ENCODE measurements around the gene AQP2.

AQP2 gene

DNA sequence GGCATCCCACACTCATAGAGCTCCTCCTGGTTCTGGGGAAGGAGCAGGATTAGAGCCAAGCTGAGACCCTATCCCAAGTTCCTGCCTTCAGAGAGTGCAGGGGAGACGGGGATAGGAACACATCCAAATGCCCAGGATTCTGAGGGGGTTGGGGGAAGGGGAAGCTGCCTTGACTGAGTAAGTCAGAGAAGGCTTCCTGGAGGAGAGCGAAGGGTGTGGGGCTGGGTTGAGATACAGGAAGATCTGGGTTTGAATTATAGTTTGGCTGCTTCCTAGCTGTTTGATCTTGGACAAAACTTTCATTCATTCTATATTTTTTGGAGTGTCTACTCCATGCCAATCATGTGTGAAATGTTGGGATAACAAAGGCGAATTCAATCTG lies 8.0 kb upstream of the AQP2 start:
- no peak for DNase-seq

DNA sequence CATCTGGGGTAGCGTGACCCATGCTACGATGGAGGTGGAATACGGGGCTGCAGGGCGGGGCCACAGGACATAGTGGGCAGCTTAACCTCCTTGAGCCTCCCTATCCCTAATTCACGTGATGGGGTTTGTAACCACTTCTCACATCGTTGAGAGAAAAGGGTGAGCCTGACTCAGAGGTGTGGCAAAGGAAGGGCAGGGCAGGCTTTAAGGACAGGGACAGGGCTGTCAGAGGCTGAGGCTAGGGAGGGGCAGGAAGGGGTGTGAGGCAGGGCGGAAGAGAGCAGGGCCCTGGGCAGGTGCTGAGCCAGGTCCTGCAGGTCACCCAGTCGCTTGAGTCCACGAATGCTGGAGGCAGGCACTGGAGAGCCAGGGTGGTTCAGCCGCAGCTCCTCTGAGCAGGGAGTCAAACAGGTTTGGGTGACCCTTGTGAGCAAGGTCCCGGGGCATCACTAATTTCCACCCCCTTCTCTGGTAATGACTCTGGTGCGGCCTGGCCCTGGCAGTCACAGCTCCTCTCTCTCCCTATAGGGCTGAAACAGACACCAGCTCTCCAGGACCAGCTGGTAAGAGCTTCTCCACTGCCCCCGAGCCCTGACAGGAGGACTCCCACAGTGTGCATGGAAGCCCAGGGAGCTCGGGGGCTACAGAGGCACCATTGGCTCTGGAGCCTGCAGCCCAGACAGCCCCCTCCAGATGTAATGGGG lies 7.5 kb upstream of the AQP2 start:
- DNase-seq: no peak

DNA sequence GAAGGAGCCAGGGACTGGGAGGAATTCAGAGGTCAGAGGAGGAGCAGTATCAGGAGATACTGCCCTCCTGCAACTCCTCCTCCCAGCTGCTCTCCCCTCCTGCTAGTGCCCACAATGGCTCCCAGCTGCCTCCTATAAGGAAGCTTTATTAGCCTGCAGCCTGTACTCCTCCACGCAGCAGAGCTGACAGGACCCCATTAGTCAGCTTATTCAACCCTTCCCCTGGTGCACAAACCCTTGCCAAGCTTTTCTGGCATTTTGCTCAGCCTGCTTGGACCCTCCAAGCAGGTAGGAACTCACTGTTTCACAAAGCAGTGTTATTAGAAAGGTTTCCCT lies 6.9 kb upstream of the AQP2 start:
- DNase-seq: no peak

DNA sequence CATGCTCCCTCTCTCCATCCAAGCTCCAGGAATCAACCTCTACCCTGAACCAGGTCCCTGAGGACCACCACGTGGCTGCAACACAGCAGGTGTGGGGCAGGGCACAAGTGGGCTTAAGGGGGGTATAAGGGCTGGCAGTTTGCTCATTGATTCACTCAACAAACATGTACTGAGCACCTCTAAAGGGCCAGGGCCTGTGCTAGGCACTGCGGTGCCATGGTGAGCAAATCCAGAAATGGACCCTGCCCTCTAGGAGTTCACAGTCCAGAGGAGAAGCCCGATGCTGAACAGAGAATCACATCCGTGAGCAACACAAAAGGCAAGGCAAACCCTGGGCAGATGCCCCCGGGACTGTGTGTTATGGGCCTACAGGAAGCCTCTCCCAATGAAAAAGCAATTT lies 6.5 kb upstream of the AQP2 start:
- DNase-seq: no peak

DNA sequence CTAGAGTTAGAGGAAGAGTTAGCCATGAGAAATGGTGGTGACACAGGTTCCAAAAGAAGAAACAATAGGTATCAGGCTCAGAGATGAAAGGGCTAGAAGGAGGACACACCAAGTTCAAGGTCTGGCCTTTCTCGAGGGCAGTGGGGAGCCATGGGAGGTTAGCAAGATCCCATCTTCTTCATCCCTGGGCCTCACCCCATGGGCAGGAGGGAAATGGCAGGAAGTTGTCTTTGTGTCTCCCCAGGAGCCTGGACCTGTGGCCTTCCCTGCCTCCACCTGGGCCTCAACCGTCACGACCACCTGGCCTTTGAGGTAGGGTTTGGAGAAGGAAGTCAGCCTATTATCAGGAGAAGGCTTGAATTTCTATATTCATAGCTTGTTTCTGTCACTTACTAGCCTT lies 5.8 kb upstream of the AQP2 start:
- no peak for DNase-seq

DNA sequence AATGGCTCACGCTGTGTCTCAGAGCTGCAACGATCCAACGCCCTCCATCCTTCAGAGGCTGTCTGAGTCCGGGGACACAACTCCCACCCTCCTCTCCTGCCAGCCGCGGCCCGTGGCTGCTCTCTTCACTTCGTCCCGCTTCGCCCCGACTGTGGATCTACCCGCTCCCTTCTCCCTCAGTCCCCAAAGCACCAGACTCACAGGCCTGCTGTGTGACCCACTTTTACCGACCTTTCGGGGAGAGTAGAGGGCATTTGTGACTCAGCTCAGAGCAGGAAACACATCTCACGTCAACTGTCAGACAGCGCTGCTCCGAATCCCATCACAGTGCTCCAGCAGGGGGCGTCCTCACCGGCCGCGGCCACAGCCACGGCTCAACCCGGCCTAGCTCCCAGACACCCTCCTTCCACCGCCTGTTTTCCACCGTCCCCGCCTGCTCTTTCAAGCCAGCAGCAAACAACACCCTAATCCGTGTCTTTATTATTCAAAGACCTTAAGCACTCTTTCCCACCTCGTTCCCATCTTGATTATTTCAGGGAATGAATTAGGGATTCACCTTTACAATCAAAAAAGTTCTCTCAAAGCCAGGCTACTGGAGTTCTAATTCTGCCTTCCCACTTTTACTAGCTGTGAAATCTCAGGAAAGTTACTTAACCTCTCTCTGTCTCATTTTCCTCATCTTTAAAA lies 5.0 kb upstream of the AQP2 start:
- DNase-seq: no peak

DNA sequence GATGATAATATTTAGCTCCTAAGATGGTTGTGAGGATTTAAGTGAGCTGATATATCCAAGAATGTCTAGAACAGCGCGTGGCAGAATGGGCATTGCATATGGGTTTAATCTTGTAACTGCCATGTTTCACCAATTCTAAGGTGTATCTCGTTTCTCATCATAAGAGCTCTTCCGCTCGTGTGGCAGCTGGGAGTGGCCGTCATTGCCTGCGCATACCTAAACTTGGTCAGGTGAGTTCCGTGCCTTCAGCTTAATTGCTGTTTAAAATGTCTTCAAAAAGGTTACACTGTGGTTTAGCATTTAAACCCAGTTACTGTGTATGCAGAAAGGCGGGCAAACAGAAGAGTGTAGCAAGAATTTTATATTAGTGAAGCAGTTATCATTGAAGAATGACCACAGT lies 4.5 kb upstream of the AQP2 start:
- no peak for DNase-seq

DNA sequence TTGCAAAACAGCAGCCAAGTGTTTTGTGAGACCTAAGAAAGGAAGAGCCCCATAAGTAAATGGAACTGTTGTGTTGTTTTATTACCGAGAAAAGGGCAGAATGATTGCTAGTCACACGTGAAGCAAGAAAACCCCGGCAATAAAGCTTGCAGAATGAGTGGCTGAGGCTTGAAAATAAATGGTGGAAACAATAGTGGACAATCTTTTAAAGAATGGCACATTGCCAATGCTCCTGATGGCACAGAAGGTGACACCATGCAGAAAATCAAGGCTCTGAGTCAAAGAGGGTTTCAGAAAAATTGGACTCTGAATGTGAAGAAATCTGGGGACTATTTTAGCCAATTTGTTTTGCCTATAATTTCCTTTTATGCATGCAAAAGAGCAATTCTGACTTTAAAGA lies 4.0 kb upstream of the AQP2 start:
- DNase-seq: no peak

DNA sequence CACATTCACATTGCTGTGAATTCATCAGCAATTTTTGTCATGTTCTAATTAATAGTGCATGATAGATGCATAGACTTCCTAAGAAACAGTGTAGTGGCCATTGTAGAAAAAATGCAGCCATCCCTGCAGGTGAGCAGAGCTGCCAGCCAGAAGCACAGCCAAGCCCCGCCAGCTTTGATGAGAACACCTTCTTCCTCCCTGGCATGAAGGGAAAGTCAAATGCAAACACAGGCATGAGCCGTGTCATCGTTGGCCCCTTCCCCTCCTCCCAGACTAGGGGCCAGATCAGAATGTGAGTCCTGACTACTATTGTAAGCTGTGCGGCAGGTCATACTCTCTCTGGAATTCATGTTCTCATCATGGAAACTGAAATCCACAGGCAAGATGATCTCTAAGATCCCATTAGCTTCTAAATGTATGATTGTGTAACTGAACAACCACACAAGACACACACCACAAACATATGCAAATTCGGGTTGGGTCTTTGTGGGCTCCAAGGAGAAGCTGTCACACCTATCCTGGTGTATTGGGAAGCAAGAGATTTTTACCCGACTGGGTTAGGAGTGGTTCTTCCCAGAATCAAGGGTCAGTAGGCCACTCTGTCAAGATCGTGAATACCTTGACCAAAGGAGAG lies 2.8 kb upstream of the AQP2 start:
- DNase-seq: no peak

DNA sequence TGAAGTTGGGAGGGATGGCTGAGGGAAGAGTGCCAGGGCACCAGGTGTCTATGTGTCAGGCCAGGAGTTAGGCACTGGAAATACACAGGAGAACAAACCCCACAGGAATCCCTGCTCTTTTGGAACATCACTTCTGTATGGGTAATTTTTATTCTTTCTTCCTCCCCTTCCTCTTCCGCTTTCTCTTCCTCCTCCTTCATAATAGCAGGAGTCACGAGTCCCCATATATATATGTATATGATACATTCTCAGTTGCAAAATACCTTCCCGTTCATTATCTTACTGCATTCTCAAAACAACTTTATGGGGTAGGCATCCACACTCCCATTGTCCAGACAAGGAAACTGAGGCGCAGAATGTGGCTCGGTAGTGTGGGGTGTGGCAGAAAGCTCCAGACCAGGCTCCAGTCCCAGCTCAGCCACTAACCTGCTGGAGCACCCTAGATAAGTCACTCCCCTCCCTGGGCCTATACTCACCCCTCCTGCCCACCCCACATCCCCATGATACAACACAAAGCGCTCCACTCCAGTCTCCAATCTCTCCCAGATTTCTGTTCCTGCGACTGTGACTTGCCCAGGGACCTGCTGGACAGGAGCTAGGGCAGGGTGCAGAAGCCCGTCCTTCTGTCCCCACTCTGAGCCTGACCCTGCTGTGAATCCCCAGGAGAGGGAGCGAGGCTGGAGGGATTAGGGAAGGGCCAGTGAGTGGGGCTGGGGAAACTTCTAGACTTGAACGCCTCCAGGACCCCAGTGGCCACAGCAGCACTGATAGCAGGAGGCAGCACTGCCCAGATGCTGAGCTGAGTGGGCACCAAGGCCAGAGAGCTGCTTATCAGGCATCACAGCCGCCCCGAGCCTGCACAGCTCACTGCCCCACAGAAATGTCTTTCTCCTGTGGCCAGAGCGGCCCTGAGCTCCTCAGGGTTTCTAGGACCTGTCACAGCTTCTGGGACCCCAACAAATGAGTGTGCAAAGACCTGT lies 1.4 kb upstream of the AQP2 start:
- no peak for DNase-seq

DNA sequence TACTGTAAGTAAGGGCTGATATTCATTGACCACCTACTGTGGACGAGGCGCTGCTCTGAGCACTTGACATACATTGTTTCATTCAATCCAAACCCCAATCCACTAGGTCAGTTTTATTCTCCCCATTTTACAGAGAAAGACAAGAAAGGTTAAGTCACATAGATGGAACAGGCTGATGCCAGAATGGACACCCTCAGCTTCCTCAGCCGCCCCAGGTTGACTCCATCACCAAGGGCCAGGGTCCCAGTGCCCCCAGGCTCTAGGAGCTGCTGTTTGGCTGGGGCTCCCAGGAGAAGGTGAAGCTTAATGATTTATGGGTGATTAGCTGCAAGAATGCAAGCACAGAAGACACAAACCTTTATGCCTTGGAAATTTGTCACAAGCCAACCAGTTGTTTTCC lies 671 bp upstream of the AQP2 start:
- DNase-seq: no peak

DNA sequence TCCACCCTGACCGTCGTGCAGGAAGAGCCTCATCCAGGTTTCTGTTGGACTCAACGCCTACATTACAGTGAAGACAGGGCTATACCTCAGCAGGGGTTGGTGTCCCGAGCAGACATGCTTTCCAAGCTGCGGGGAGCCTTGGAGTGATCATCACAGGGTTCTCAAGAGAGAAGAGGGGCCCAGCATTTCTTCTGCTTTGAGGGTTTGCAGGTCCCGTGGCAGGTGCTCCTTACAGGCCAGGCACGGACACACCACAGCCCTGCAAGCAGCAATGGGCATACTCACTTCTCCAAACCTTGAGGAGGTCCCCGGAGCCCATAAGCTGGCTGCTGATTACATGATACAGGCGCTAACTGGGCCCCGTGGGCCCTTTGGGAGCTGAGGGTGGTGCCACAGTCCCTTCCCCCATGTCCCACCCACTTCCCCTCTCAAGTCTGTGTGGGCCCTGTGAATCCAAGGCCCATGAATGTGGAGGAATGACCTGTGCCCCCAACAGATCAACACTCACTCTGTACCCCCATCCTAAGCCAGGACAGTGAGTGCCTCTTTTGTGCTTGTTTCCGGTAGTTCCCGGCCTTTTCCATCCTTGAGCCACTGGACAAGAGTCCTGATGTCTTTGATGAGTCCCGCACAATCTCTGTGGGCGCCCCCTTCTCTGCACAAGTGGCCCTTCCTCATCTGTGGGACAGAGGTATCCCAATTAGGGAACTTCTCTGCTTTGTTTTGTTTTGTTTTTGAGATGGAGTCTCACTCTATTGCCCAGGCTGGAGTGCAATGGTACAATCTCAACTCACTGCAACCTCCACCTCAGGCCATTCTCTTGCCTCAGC lies 1.1 kb downstream of the AQP2 start:
- DNase-seq: no peak

DNA sequence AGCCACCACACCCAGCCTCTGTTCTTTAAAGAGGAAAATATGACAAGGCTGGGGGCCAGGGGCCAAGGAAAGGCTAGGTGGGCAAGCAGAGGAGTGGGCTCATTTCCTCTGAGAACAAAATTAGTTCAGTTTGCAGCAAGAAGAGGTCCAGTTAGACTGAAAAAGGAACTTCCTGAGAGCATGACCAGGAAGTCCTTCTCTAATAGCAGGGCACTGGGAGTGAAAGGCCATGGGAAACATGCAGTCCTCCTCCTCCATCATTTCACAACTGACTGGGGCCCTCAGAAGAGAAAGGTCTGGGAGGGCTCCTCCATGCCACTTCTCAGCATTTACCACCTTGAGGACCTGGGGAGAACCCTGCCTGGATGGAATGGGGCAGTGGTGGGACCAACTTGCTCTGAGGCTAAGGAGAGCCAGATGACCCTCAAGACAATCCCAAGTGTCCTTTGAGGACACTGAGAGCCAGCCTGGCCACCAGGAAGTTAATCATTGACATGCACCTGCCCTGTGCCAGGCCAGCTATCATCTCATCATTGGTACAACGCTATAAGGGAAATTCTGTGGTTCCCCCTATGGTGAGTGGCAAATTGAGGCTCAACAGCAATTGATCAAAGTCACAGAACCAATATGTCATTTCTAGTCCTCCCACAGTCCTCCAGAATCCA lies 2.0 kb downstream of the AQP2 start:
- no peak for DNase-seq

DNA sequence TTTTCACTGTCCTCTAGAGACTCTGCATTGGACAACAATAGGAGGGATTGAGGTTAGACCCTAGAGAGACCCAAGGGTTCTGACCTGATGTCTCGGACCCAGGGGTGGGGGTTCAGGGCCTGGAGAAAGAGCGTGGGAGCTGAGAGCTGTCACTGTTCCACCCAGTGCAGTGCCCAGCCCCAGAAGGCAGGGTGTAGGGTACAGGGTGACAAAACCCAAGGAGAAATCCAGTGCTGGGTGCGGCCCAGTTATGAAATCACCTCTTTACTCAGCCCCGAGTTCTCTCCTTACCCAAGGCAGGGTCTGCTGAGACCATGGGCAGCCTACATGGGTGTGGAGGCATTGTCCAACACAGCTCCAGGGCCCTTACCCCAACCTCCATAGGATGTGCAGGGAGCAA lies 2.6 kb downstream of the AQP2 start:
- no peak for DNase-seq

DNA sequence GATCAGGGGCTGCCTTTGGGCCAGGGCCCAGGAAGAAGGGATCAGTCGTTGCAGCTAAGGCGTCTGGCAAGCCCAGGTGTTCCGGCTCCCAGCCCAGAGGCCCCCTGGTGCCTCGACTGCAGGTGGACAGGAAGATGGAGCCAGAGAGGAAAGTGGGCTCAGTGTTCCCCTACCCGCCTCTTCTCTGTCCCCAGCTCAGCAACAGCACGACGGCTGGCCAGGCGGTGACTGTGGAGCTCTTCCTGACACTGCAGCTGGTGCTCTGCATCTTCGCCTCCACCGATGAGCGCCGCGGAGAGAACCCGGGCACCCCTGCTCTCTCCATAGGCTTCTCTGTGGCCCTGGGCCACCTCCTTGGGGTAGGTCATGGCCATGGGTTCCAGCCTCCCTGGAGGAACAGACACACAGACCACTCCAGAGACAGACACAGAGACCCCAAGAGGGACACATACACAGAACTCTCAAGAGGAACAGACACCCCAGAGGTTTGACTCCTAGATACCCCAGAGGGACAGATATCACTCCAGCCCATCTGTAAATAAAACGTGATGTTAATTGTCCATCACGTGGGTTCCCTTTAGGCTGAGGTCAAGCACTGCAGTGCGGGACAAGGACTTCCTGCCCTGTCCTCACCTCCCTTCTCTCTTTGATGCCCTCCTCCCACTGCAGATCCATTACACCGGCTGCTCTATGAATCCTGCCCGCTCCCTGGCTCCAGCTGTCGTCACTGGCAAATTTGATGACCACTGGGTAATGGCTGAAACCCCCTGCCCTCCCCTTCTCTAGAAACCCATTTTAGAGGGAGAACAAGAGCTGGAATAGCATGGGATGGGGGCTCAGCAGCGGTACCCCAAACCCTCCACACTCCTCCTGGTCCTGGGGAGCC lies 3.7 kb downstream of the AQP2 start:
- DNase-seq: no peak

DNA sequence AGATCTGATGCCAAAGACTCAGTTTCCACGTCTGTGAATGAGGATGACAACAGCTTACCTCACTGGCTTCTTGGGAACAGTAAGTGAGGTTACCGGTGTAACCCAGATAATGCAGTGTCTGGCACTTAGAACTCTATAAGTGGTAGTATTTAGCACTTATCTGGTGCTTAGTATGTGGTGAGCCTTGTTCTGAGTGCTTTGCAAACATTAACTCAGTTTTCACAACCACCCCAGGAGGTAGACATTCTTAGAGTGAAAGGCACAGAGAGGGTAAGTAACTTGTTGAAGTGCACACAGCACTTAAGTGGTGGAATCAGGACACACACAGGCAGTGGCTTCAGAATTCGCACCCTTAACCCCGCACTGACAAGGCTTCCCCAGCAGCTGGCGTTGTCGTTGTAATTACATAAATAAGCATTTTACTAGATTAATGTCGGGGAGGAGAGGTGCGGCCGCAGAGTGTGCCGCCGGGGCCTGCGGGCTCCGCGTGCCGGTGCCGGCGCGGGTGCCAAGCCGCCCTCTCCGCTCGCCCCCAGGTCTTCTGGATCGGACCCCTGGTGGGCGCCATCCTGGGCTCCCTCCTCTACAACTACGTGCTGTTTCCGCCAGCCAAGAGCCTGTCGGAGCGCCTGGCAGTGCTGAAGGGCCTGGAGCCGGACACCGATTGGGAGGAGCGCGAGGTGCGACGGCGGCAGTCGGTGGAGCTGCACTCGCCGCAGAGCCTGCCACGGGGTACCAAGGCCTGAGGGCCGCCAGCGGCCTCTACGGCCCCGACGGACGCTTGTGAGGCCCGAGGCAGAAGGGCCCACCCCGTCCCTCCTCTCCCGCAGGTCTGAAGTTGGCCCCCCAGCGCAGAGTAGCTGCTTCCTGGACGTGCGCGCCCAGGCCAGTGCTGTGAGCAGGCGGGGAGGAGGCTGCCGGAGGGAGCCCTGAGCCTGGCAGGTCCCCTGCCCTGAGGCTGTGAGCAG lies 4.6 kb downstream of the AQP2 start:
- no peak for DNase-seq

DNA sequence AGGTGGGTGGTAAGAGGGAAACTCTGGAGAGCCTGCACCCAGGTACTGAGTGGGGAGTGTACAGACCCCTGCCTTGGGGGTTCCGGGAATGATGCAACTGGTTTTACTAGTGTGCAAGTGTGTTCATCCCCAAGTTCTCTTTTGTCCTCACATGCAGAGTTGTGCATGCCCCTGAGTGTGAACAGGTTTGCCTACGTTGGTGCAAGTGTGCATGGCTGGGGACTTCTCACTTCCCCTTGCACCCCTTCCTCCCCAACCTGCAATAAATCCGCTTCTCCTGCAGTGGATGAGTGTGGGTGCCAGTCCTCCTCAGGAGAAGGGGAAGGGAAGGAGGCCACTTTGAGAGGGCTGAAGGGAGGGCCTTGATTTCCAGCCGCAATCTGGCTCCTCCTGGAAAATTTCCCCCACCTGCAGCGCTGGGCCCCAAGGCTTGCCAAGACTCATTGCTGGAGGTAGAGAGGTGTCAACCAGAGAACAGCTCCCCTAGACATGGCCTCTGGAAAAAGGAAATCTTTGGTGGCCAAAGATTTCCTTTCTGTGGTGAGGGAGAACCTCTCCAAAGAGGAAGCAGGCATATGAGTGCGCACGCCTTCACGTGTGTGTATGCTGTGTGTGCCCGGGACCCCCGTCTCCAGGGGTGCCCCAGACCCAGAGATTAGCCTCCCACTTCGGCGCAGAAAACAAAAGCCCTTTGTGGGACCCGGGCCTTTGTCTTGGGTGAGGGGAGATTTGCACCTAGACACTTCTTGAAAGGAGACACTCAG lies 5.5 kb downstream of the AQP2 start:
- DNase-seq: no peak

DNA sequence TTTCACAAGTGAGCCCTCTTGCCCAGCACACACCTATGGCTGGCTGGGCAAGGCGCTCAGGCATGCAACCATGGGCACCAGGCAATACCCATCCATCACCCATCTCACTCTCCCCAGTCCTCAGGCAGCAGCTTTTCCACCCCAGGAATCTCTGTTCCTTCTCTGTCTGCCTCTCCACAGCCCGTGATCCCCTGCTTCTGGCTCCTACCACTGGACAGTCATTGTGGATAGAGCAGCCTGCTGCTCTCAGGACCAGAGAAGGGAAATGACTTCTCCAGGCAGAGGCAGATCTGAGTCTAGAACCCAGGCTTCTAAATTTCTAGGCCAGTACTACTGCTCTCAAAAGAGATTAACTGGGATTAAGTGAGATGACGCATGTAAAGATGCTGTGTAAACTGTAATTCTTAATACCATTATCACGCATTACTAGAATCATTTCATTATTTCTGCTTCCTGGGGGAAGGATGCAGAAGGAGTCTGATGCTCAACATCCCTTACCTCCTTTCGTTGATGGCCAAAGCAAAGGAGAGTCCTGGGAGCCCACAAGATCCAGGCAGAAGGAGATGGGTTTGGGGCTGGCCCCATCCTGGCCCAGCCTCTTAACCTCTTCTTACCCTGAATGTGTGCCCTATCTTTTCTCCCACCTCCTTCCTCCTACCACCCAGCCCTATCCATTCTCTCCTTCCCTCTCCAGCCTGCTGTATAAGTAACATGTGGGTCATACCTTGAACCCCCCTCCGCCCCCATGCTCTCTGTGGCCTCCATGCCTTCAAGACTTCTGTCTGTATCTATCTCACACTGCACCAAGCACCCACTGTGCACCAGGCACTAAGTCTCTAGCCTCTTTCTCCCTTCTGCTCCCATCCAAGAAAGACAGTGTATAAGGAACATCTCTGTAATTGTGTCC lies 6.4 kb downstream of the AQP2 start:
- DNase-seq: no peak

All from NCI-H2029 (cell line).